NCI-H2107 (cell line): ENCODE measurements around the gene EIF4G3.
"Not testable (repeated sequence)": the region's sequence is repeated elsewhere in the genome, so short reads cannot be mapped to it uniquely, and the experiment has no call there.

Experiments
- DNase-seq: peaks from one replicate; lab custom pipeline; 2025; lab: John Stamatoyannopoulos, UW

Gene EIF4G3

GRCh38 chr1:21176586-21177555 is at the start of gene EIF4G3:
Gene EIF4G3 (minus strand): TSS chr1:21176897. CDS start chr1:21002742, 174,155 bp downstream.
- peak; percentile 98 for DNase-seq

- no peak for DNase-seq
Measured at GRCh38 chr1:21225065-21225464, 48.4 kb upstream of the EIF4G3 start.

- DNase-seq: no peak
Measured at GRCh38 chr1:21220815-21221214, 44.1 kb upstream of the EIF4G3 start.

GRCh38 chr1:21219674-21220073 is 43.0 kb upstream of the EIF4G3 start:
- no peak for DNase-seq

- DNase-seq: no peak
Measured at GRCh38 chr1:21217812-21218596, 41.3 kb upstream of the EIF4G3 start.

GRCh38 chr1:21216835-21217811 is 40.4 kb upstream of the EIF4G3 start:
- peak; percentile 13 for DNase-seq

GRCh38 chr1:21212126-21212525 is 35.4 kb upstream of the EIF4G3 start:
- DNase-seq: no peak

- DNase-seq: not testable (repeated sequence)
Measured at GRCh38 chr1:21208137-21208700, 31.5 kb upstream of the EIF4G3 start.

- no peak for DNase-seq
Measured at GRCh38 chr1:21206117-21206516, 29.4 kb upstream of the EIF4G3 start.

GRCh38 chr1:21205416-21205815 is 28.7 kb upstream of the EIF4G3 start:
- DNase-seq: no peak

GRCh38 chr1:21201650-21202049 is 25.0 kb upstream of the EIF4G3 start:
- no peak for DNase-seq

- DNase-seq: not testable (repeated sequence)
Measured at GRCh38 chr1:21201238-21201637, 24.5 kb upstream of the EIF4G3 start.

- DNase-seq: no peak
Measured at GRCh38 chr1:21200767-21201166, 24.1 kb upstream of the EIF4G3 start.

GRCh38 chr1:21198929-21199328 is 22.2 kb upstream of the EIF4G3 start:
- DNase-seq: no peak

- no peak for DNase-seq
Measured at GRCh38 chr1:21192871-21193270, 16.2 kb upstream of the EIF4G3 start.

GRCh38 chr1:21192284-21192683 is 15.6 kb upstream of the EIF4G3 start:
- no peak for DNase-seq

- DNase-seq: not testable (repeated sequence)
Measured at GRCh38 chr1:21190771-21191170, 14.1 kb upstream of the EIF4G3 start.

- DNase-seq: no peak
Measured at GRCh38 chr1:21189906-21190500, 13.3 kb upstream of the EIF4G3 start.

GRCh38 chr1:21189421-21189820 is 12.7 kb upstream of the EIF4G3 start:
- no peak for DNase-seq

- no peak for DNase-seq
Measured at GRCh38 chr1:21188235-21188634, 11.5 kb upstream of the EIF4G3 start.

- no peak for DNase-seq
Measured at GRCh38 chr1:21185221-21185731, 8.6 kb upstream of the EIF4G3 start.
